Left kidney (tissue), 2 donors: ENCODE results near the gene DCTN5. TPM values are rescaled to one million over a fixed set of nuclear protein-coding genes. Genes with fewer than 3 reads are reported as not detected.

ENCODE experiments used
- DNase-seq: peaks from one replicate; pipeline ENCODE4 v3.0.0-alpha.2; 2013
- polyA plus RNA-seq: library from polyadenylated mRNA; unstranded; fragments of 120-200 nt; gene quantifications from one replicate; pipeline ENCODE4 v1.2.1, GENCODE V29; 2013; ENCODE audit not compliant: insufficient read length

The DCTN5 gene
- polyA plus RNA-seq, 1 donor, result 78.7 TPM

GRCh38 chr16:23724785-23725131 is 83.5 kb downstream of the DCTN5 start:
- no peak for DNase-seq

GRCh38 chr16:23726710-23727109 is 85.4 kb downstream of the DCTN5 start:
- DNase-seq, result no peak

Other genes with a start within 250 kb of the DCTN5 start
- gene COG7, start 188.3 kb upstream of the DCTN5 start, polyA plus RNA-seq, result 39.4 TPM
- 165 TPM for gene GGA2, start 131.0 kb upstream of the DCTN5 start, polyA plus RNA-seq
- gene EARS2, start 84.1 kb upstream of the DCTN5 start, polyA plus RNA-seq, result 30.7 TPM
- 82.7 TPM for gene UBFD1, start 83.7 kb upstream of the DCTN5 start, polyA plus RNA-seq
- gene NDUFAB1, start 45.1 kb upstream of the DCTN5 start, polyA plus RNA-seq, result 87.2 TPM
- 24.6 TPM for gene PALB2, start 156 bp upstream of the DCTN5 start, polyA plus RNA-seq
- 38.8 TPM for gene PLK1, start 37.4 kb downstream of the DCTN5 start, polyA plus RNA-seq
- gene ERN2, start 71.8 kb downstream of the DCTN5 start, polyA plus RNA-seq, result 0.47 TPM
- 1.0 TPM for gene CHP2, start 113.6 kb downstream of the DCTN5 start, polyA plus RNA-seq
- gene PRKCB, start 194.5 kb downstream of the DCTN5 start, polyA plus RNA-seq, result 3.8 TPM